Activated naive CD4-positive, alpha-beta T cell treated with anti-CD3 and anti-CD28 coated beads, Interleukin-2, amount 50 U/mL, for 72 hours (primary cell): Measurements from ENCODE around the gene CRIM1. TPM values are rescaled to one million over a fixed set of nuclear protein-coding genes. Genes with fewer than 3 reads are reported as not detected.

ENCODE experiments used
- ATAC-seq, 2 donors: fragments of 150-1000 bp; cut with Tn5 transposase; 2 replicates each; pipeline ENCODE4 v1.10.0; 2021; ENCODE audit warnings: mild to moderate bottlenecking in 2 of 2, moderate library complexity in 2 of 2
- DNase-seq, 2 donors: peaks; one replicate each; pipeline ENCODE4 v3.0.0; 2021 to 2022; ENCODE audit warnings: low spot score in 2 of 2
- H3K27ac Mint-ChIP-seq, 2 donors: one replicate each; pipeline ENCODE4 v1.8.0; 2022; ENCODE audit warnings: mild to moderate bottlenecking in 2 of 2, mixed read lengths in 2 of 2
- H3K36me3 Mint-ChIP-seq, 2 donors: one replicate each; pipeline ENCODE4 v1.8.0; 2022; ENCODE audit warnings: mixed read lengths in 2 of 2
- H3K9me3 Mint-ChIP-seq, 2 donors: one replicate each; pipeline ENCODE4 v1.8.0; 2022; ENCODE audit warnings: mixed read lengths in 2 of 2
- total RNA-seq, 2 donors: library from RNA; stranded (reverse); gene quantifications; one replicate each; pipeline ENCODE4 v1.2.3, GENCODE V29; 2022

CRIM1 gene
- total RNA-seq, 2 donors from 2014 or later, result 3.3 to 4.2 TPM

DNA sequence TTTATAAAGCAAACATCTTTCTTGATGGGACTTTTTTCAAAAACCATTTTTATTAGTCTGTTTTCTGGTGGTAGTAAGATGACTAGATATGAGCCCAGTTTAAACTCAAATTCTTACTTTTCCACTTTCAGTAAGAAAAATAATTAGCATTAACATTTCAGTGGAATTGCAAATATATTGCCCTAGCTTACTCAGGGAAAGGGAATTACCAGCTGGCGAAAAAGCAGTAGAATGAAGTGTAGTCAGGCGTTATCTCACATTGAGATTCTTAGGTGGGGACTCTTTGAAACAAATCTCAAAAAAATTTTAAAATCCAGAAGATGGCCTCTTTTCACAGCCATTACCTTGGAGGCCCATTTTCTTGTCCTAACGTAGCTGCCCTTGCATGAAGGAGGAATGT is 65.8 kb downstream of the CRIM1 start:
- Mint-ChIP-seq H3K9me3 (no peaks in the 10 kb centered on the region), H3K36me3 (no peaks in the 10 kb centered on the region), H3K27ac (no peak overlapping the region)
- ATAC-seq, result no peak
- no peak for DNase-seq

- H3K9me3 Mint-ChIP-seq, result no peaks in the 10 kb centered on the region
- no peak overlapping the region for H3K27ac Mint-ChIP-seq
- no peak for ATAC-seq
- no peak for DNase-seq
- no peaks in the 10 kb centered on the region for H3K36me3 Mint-ChIP-seq
Measured at GRCh38 chr2:36423172-36423571, 67.6 kb downstream of the CRIM1 start.

DNA sequence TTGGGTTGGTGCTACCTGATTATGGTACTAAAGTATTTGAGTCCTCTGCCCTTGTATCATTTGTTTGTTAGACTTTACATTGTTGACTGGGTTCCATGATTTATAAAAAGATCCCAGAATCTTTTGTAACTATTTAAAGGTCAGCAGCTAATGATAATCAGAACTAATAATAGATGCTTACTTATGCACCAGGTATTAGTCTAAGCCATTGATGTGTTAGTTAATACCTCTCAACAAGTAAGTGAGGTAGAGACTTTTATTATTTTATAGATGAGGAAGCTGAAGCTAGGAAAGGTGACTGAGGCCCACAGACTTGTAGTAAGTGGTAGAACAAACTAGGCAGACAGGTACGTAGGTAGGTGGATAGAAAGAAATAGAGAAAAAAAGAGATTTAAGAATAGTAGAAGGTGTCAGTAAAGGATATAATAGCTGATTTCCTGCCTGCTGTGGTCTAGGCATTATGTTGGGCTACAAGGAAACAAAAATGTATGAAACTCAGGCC is 68.1 kb downstream of the CRIM1 start:
- H3K27ac Mint-ChIP-seq, result no peak overlapping the region
- no peak for ATAC-seq
- H3K36me3 Mint-ChIP-seq, result no peaks in the 10 kb centered on the region

DNA sequence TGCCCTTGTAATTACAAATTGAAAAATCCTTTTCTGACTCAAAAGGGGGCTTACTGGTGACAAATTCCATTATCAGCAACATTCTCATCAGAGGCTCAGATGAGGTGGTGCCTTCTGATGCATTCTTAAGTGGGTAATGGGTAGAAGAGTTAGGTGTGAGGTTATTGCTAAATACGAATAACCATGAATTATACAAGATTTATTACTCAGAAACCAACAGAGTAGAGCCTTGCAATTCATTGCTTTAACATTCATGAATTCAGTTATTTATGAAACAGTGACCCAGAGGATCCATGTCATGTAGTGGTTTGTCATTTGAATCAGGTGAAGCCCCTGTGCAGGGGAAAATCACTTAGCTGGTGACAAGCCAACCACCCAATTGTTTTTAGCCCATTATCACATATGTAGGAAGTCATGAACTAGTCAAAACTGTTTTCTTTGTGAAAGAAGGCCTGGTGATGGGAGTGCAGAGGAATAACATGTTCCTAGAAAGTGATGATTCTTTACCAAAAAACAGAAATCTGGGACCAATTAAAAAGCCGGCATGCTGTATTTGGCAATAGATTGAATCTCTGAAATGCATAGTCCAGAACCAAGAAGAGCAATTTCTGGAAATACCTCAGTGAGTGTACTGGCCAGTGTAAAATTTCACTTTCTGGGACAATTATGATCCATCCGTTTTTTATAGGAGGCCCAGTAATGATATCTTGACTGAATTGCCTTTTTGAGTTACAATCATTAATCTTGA is 70.2 kb downstream of the CRIM1 start:
- no peaks in the 10 kb centered on the region for H3K9me3 Mint-ChIP-seq
- DNase-seq (no peak), ATAC-seq (no peak)
- H3K27ac Mint-ChIP-seq, result no peak overlapping the region
- no peaks in the 10 kb centered on the region for H3K36me3 Mint-ChIP-seq

More for the DNA sequence above, 68.1 kb downstream of the CRIM1 start:
- H3K9me3 Mint-ChIP-seq, result no peaks in the 10 kb centered on the region
- no peak for DNase-seq

- Mint-ChIP-seq H3K36me3 (no peaks in the 10 kb centered on the region), H3K9me3 (no peaks in the 10 kb centered on the region), H3K27ac (no peak overlapping the region)
- ATAC-seq, result no peak
- DNase-seq, result no peak
Measured at GRCh38 chr2:36427790-36428243, 72.2 kb downstream of the CRIM1 start.

DNA sequence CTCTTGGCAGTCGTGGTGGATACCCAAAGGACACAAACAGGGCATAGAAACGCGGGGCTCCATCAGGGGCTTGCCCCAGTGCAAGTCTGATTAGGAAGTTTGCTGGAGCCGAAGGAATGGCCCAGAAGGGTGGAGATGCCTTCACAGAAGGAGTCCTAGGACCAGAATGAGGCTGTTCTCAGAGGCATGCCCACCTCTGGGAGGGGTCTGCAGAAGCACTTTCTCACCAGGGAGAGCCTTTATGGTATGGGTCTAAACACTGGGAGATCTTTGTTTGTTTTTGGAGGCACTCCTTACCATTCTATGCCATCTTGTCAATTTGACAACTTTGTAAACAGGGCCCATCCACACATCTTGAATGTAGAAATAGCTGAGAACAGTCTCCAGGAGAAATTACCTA is 75.0 kb downstream of the CRIM1 start:
- no peak for ATAC-seq
- no peak for DNase-seq
- H3K9me3 Mint-ChIP-seq, result no peaks in the 10 kb centered on the region
- H3K27ac Mint-ChIP-seq, result no peak overlapping the region
- no peaks in the 10 kb centered on the region for H3K36me3 Mint-ChIP-seq

DNA sequence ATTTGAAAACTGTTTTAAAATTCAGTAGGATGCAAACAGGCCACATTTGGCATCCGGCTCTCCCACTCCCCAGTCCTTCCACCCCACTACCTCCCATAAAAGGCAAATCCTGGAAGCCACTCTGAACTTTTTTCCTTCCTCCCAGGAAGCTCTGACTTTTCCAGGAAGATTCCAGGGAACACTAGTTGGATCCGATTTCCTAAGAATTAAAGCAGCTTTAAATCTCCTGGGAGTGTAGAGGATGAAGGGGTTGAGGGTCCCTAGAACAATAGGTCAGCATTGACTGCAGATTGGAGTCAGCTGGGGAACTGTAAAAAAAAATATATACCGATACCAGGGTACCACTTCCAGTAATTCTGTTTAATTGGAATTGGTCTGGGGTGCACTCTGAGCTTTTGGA is 76.9 kb downstream of the CRIM1 start:
- Mint-ChIP-seq H3K27ac (no peak overlapping the region), H3K9me3 (no peaks in the 10 kb centered on the region), H3K36me3 (no peaks in the 10 kb centered on the region)
- DNase-seq (no peak), ATAC-seq (no peak)

- no peak for DNase-seq
- Mint-ChIP-seq H3K36me3 (no peaks in the 10 kb centered on the region), H3K9me3 (no peaks in the 10 kb centered on the region), H3K27ac (no peak overlapping the region)
- no peak for ATAC-seq
Measured at GRCh38 chr2:36433311-36434217, 78.0 kb downstream of the CRIM1 start.

GRCh38 chr2:36438449-36438977 is 82.9 kb downstream of the CRIM1 start:
- ATAC-seq (no peak), DNase-seq (no peak)
- Mint-ChIP-seq H3K9me3 (no peaks in the 10 kb centered on the region), H3K36me3 (peaks cover 0 to 5% of the 10 kb centered on the region in 2 donors), H3K27ac (no peak overlapping the region)

DNA sequence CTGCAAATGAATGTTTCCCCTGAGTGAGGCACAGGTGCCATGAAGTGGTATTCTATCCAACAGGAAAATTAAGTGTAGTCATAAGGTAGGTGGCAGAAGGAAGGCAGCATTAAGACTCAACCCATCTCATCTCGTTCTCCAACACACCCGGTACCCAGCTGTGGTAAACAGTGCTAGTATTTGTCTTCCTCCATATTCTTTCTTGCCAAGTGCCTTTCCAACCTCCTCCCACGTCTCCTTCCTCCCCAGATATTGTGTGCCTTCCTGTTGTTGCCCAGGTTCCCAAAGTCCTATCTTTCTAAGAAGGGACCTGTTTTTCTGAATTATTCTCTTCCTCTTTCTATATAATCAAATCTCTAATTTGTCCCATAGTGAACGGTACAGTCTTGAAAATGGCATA is 83.5 kb downstream of the CRIM1 start:
- ATAC-seq, result no peak
- Mint-ChIP-seq H3K27ac (no peak overlapping the region), H3K9me3 (no peaks in the 10 kb centered on the region), H3K36me3 (peaks cover 0 to 5% of the 10 kb centered on the region in 2 donors)
- no peak for DNase-seq

DNA sequence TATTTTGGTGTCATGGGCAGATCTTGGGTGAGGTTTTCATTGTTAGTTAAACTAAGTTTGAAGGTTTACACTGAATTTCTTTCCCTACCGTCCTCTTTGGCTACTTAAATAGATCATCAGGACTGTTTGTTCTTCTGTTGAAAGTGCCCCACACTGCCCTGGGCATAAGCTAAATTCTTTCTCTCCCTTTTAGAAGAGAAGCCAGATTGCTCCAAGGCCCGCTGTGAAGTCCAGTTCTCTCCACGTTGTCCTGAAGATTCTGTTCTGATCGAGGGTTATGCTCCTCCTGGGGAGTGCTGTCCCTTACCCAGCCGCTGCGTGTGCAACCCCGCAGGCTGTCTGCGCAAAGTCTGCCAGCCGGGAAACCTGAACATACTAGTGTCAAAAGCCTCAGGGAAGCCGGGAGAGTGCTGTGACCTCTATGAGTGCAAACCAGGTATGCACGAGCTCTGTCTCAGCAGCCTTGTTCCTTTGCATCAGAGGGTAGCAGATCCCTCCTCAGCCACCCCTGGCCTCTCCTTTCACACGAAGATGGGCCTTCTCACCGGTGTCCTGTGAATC is 85.6 kb downstream of the CRIM1 start:
- H3K9me3 Mint-ChIP-seq, result no peaks in the 10 kb centered on the region
- peaks cover 0 to 5% of the 10 kb centered on the region in 2 donors for H3K36me3 Mint-ChIP-seq
- ATAC-seq, result no peak
- no peak overlapping the region for H3K27ac Mint-ChIP-seq
- DNase-seq, result no peak

DNA sequence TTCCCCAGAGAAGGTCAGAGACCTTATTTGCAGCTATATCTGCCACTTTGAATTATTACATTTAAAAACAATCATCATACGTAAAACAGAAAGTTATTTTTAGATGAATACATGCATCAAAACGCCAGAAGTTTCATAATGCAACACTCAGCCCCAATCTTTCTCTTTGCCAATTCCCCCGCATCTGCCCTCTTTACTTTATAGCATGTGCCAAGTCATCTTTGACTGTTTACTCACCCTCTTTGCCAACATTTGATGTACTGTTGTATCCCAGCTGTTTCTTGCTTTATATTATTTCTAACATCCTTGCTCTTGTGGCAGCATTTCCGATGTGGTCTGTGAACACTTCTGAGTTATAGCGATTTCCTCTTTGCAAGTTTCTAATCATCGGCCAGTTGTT is 86.2 kb downstream of the CRIM1 start:
- ATAC-seq, result peak in 1 of 2 donors; percentile 52
- H3K9me3 Mint-ChIP-seq, result no peaks in the 10 kb centered on the region
- no peak overlapping the region for H3K27ac Mint-ChIP-seq
- H3K36me3 Mint-ChIP-seq, result peaks cover 0 to 5% of the 10 kb centered on the region in 2 donors
- DNase-seq, result no peak

DNA sequence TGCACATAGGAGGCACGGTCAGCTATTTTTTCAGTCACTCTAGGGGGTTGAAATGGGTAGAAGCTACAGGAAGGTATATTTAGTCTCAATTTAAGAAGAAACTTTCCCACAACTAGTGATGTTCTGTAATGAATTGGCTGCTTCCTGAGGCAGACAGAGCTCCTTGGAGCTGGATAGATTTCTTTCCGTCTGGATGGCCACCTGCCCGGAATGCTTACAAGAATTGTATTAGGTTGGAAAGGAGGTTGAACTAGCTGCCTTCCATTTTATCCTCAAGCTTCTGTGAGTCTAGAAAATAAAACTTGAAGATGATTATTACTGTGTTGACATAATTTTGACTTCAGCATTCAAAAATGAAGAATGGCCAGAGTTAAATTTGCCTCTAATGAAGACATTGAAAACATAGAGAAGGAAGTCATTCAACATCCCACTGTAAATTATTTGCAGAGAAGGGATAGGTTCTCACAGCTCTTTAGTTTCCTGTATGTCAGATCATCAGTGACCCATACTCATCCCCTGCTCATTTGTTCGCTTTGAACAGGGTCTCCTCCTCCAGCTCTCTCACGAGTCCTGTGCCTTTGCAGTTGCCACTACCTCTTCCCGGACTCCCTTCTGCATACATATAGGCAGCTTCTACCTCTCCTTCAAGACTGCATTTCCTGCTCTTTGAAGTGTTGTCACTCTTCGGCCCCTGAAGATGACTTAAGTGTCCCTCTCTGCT is 88.8 kb downstream of the CRIM1 start:
- ATAC-seq (no peak), DNase-seq (no peak)
- Mint-ChIP-seq H3K9me3 (no peaks in the 10 kb centered on the region), H3K27ac (no peak overlapping the region), H3K36me3 (peaks cover 0 to 5% of the 10 kb centered on the region in 2 donors)

- no peak for ATAC-seq
- H3K27ac Mint-ChIP-seq, result no peak overlapping the region
- no peak for DNase-seq
- H3K36me3 Mint-ChIP-seq, result peaks cover 0 to 5% of the 10 kb centered on the region in 2 donors
- H3K9me3 Mint-ChIP-seq, result no peaks in the 10 kb centered on the region
Measured at GRCh38 chr2:36445185-36445866, 89.7 kb downstream of the CRIM1 start.

- DNase-seq (no peak), ATAC-seq (no peak)
- H3K36me3 Mint-ChIP-seq, result peaks cover 0 to 5% of the 10 kb centered on the region in 2 donors
- no peaks in the 10 kb centered on the region for H3K9me3 Mint-ChIP-seq
- no peak overlapping the region for H3K27ac Mint-ChIP-seq
Measured at GRCh38 chr2:36446294-36446693, 90.7 kb downstream of the CRIM1 start.

DNA sequence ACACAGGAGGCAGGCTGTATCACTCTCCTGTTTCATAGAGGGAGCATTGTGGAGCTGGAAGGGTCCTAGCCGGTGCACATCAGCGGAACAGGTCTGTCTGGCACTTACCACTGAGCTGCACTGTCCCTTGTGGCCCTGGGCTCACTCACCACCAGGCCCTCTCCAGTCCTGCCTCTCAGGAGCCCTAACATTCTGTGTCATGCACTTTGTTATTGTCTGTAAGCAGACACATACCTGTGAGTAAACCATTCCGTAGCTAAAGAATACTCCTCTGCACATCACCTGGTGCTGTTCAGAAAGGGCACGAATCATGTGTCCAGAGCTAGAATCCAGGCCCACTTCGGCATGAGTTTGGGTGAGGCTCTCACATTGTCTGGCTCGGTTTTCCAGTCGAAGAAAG is 93.6 kb downstream of the CRIM1 start:
- no peak for DNase-seq
- Mint-ChIP-seq H3K27ac (no peak overlapping the region), H3K36me3 (no peaks in the 10 kb centered on the region), H3K9me3 (no peaks in the 10 kb centered on the region)
- ATAC-seq, result no peak
